Gastroesophageal sphincter (tissue), 3 donors: ENCODE measurements around the gene PLET1.

Experiments used
- EP300 ChIP-seq: sonication (generic); formaldehyde crosslinking; IDR thresholded peaks from one replicate; pipeline ENCODE4 v1.6.1; 2017; ENCODE audit warnings: antibody characterized with exemption, mild to moderate bottlenecking
- POLR2A ChIP-seq, 2 donors: fragments of 450-650 bp; IDR thresholded peaks; one replicate each; pipeline ENCODE4 v1.6.1; 2017; ENCODE audit warnings: antibody characterized with exemption in 2 of 2, mild to moderate bottlenecking in 2 of 2, moderate library complexity in 1 of 2
- POLR2AphosphoS5 ChIP-seq: sonication (generic); formaldehyde crosslinking; IDR thresholded peaks from one replicate; pipeline ENCODE4 v1.6.1; 2017; ENCODE audit warnings: antibody characterized with exemption
- TF ChIP-seq, protein P1 (sequence below), 4 experiments: fragments of 200-600 bp in 2 of 4; fragments of 450-650 bp in 2 of 4; sonication (generic) in 1 of 4; IDR thresholded peaks; one replicate each; pipeline ENCODE4 v1.5.1; 2017 to 2019; ENCODE audit warnings: antibody characterized with exemption in 4 of 4, mild to moderate bottlenecking in 2 of 4, moderate library complexity in 2 of 4

DNA sequence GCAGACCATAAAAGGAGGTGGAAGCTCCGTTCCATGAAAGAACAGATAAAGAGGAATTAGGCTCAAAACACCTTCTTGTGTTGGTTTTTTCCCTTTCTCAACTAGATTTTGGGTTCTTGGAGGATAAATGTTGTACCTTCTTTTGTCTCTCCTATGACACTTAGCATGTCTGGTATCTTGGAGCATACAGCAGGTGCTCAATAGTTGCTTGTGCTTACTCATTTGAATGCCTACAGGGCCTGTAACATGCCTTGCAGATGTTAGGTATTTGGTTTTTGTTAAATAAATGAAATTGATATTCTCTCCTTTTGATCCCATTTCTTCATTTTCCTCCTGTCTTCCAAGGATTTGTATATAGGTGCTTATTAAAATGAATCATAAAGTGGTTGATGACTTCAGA lies 16.4 kb upstream of the PLET1 start:
- TF ChIP-seq, protein P1, sequence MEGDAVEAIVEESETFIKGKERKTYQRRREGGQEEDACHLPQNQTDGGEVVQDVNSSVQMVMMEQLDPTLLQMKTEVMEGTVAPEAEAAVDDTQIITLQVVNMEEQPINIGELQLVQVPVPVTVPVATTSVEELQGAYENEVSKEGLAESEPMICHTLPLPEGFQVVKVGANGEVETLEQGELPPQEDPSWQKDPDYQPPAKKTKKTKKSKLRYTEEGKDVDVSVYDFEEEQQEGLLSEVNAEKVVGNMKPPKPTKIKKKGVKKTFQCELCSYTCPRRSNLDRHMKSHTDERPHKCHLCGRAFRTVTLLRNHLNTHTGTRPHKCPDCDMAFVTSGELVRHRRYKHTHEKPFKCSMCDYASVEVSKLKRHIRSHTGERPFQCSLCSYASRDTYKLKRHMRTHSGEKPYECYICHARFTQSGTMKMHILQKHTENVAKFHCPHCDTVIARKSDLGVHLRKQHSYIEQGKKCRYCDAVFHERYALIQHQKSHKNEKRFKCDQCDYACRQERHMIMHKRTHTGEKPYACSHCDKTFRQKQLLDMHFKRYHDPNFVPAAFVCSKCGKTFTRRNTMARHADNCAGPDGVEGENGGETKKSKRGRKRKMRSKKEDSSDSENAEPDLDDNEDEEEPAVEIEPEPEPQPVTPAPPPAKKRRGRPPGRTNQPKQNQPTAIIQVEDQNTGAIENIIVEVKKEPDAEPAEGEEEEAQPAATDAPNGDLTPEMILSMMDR (IDR thresholded peaks at IDR 0.05), result no peak
- no peak for TF ChIP-seq POLR2A (IDR thresholded peaks at IDR 0.05)
- no peak for TF ChIP-seq POLR2AphosphoS5
- no peak for TF ChIP-seq EP300
